WERI-Rb-1 (cell line): ENCODE results near the gene PLEKHG7.
"Not testable (repeated sequence)": the region's sequence is repeated elsewhere in the genome, so short reads cannot be mapped to it uniquely, and the experiment has no call there.

Source experiments
- DNase-seq: peaks from one replicate; pipeline ENCODE4 v3.0.0-alpha.2; 2020
- H3K27ac ChIP-seq: fragments of 250-450 bp; sonication (Bioruptor Pico); 2 replicates; pipeline ENCODE4 v1.5.1; 2020; ENCODE audit warnings: mild to moderate bottlenecking, moderate library complexity
- H3K27me3 ChIP-seq: fragments of 250-450 bp; sonication (Bioruptor Pico); 2 replicates; pipeline ENCODE4 v1.5.1; 2021; ENCODE audit warnings: mild to moderate bottlenecking, low read depth, moderate library complexity; ENCODE audit not compliant: insufficient read depth, severe bottlenecking
- H3K36me3 ChIP-seq: fragments of 250-450 bp; sonication (Bioruptor Pico); 2 replicates; pipeline ENCODE4 v1.5.1; 2020; ENCODE audit warnings: mild to moderate bottlenecking, moderate library complexity
- H3K4me3 ChIP-seq: 2 replicates; pipeline ENCODE4 v1.5.1; 2011; ENCODE audit warnings: low read depth, mild to moderate bottlenecking, control low read depth, low read length
- H3K9me3 ChIP-seq: fragments of 250-450 bp; sonication (Bioruptor Pico); 2 replicates; pipeline ENCODE4 v1.5.1; 2021; ENCODE audit warnings: mild to moderate bottlenecking, moderate library complexity; ENCODE audit not compliant: severe bottlenecking
- CTCF ChIP-seq: IDR thresholded peaks from 2 replicates; pipeline ENCODE4 v1.5.1; 2011; ENCODE audit warnings: low read depth, mild to moderate bottlenecking, control low read depth, inconsistent platforms, low read length

Gene PLEKHG7

GRCh38 chr12:92740411-92740810, 37.6 kb downstream of the PLEKHG7 start:
- TF ChIP-seq CTCF: no peak
- no peak for DNase-seq
- H3K27me3 ChIP-seq: no peaks in the 10 kb centered on the region

DNA sequence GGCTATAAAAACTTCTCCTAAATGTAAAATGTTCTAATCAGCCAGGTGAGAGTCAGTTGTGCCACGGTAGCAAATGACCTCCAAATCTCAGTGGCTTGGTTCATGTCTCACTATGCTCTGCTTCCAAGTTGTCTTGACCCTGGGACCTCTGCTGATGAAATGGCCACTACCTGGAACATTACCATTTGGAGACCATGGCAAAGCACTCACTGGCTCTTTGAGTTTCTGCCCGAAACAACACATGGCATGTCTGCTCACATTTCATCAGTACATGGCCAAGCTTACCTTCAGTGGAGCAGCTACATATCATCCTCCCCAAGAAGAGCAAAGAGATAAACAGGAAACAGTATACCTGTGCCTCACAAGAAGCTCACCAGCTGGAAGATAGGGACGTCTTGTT, 40.2 kb downstream of the PLEKHG7 start:
- no peak for DNase-seq
- Histone ChIP-seq H3K9me3 (no peaks in the 10 kb centered on the region), H3K27me3 (no peaks in the 10 kb centered on the region), H3K36me3 (no peaks in the 10 kb centered on the region), H3K4me3 (no peak overlapping the region), H3K27ac (no peak overlapping the region)
- TF ChIP-seq CTCF: no peak

More at GRCh38 chr12:92740411-92740810, 37.6 kb downstream of the PLEKHG7 start:
- Histone ChIP-seq H3K9me3 (no peaks in the 10 kb centered on the region), H3K27ac (no peak overlapping the region), H3K36me3 (no peaks in the 10 kb centered on the region), H3K4me3 (no peak overlapping the region)

- no peaks in the 10 kb centered on the region for H3K9me3 ChIP-seq
- no peaks in the 10 kb centered on the region for H3K27me3 ChIP-seq
- TF ChIP-seq CTCF: no peak
- H3K27ac ChIP-seq: no peak overlapping the region
- no peaks in the 10 kb centered on the region for H3K36me3 ChIP-seq
- no peak overlapping the region for H3K4me3 ChIP-seq
- DNase-seq: no peak
Observed at GRCh38 chr12:92745856-92746550, 43.2 kb downstream of the PLEKHG7 start.

- H3K27me3 ChIP-seq: no peaks in the 10 kb centered on the region
- no peak overlapping the region for H3K27ac ChIP-seq
- no peak for DNase-seq
- H3K4me3 ChIP-seq: no peak overlapping the region
- no peak for TF ChIP-seq CTCF
- H3K9me3 ChIP-seq: no peaks in the 10 kb centered on the region
- no peaks in the 10 kb centered on the region for H3K36me3 ChIP-seq
Observed at GRCh38 chr12:92747151-92747550, 44.4 kb downstream of the PLEKHG7 start.

- DNase-seq, H3K27me3 ChIP-seq, H3K36me3 ChIP-seq, H3K27ac ChIP-seq, H3K9me3 ChIP-seq, H3K4me3 ChIP-seq: not testable (repeated sequence)
Observed at GRCh38 chr12:92749691-92750090, 46.9 kb downstream of the PLEKHG7 start.

DNA sequence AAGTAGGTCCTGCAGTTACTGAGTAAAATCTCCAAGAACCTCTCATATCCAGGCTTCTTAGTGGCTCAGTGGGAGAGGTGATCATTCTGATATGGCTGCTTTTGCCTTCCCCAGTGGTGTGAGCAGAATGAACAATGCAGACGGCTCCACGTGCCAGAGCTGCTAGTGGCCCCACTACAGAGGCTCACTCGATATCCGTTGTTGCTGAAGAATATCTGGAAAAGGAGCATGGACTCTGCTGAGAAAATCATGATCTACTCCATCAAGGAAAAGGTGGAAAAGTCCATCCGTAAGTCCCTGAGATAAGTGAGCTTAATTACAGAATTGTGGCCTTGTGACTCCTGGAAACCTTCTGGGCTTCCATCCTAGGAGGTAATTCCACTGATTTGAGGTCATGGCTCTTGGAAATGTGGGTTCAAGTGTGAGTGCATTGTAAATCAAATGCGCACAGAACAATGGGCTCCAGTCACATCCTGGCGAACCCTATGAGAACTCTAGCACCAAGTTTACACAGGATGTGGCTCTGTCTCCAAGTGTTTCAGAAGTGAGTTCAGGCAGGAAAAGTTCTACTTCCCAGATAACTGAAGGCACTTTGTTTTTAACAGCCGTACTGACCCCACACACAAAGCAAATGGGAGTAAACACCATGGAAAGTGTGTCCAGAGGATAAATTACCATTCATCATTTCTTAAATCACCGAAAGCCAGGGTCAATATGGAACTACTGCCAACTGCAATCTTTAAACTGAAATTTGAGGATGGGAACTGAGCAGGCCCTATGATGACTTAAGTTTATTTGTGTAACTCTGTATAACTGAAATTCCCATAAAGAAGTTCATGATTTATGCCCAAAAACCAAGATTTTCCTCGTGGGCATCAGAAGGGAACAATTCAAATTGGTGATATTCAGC, 51.4 kb downstream of the PLEKHG7 start:
- H3K4me3 ChIP-seq: no peak overlapping the region
- no peaks in the 10 kb centered on the region for H3K36me3 ChIP-seq
- no peaks in the 10 kb centered on the region for H3K9me3 ChIP-seq
- no peaks in the 10 kb centered on the region for H3K27me3 ChIP-seq
- no peak overlapping the region for H3K27ac ChIP-seq
- TF ChIP-seq CTCF: no peak
- DNase-seq: no peak
